Neural progenitor cell (in vitro differentiated cells): ENCODE measurements around the gene ZNF616.

Experiments
- EZH2 ChIP-seq: fragments of 200-600 bp; sonication (generic); IDR thresholded peaks from 2 replicates; pipeline ENCODE4 v1.6.1; 2017; ENCODE audit warnings: antibody characterized with exemption, mild to moderate bottlenecking, moderate library complexity
- EZH2phosphoT487 ChIP-seq: fragments of 200-600 bp; sonication (generic); IDR thresholded peaks from 2 replicates; pipeline ENCODE4 v1.6.1; 2017; ENCODE audit warnings: antibody characterized with exemption
- TF ChIP-seq, protein P1 (sequence below): fragments of 200-600 bp; sonication (generic); IDR thresholded peaks from 2 replicates; pipeline ENCODE4 v1.5.1; 2017; ENCODE audit warnings: antibody characterized with exemption, mild to moderate bottlenecking

GRCh38 chr19:52187407-52187806 is 47.7 kb upstream of the ZNF616 start:
- TF ChIP-seq, protein P1, sequence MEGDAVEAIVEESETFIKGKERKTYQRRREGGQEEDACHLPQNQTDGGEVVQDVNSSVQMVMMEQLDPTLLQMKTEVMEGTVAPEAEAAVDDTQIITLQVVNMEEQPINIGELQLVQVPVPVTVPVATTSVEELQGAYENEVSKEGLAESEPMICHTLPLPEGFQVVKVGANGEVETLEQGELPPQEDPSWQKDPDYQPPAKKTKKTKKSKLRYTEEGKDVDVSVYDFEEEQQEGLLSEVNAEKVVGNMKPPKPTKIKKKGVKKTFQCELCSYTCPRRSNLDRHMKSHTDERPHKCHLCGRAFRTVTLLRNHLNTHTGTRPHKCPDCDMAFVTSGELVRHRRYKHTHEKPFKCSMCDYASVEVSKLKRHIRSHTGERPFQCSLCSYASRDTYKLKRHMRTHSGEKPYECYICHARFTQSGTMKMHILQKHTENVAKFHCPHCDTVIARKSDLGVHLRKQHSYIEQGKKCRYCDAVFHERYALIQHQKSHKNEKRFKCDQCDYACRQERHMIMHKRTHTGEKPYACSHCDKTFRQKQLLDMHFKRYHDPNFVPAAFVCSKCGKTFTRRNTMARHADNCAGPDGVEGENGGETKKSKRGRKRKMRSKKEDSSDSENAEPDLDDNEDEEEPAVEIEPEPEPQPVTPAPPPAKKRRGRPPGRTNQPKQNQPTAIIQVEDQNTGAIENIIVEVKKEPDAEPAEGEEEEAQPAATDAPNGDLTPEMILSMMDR = no peak
- TF ChIP-seq EZH2 (no peak), EZH2phosphoT487 (no peak)
